Stimulated activated CD8-positive, alpha-beta memory T cell treated with anti-CD3 and anti-CD28 coated beads, Interleukin-12 subunit alpha, Interleukin-12 subunit beta, amount 100 ng/mL, for 24 hours (primary cell): Measurements from ENCODE around the gene WDR7.

Experiments
- DNase-seq: peaks from one replicate; pipeline ENCODE4 v3.0.0-alpha.2; 2020; ENCODE audit errors: extremely low read depth

WDR7 gene

GRCh38 chr18:57078614-57079013 is 427.5 kb downstream of the WDR7 start:
- DNase-seq = no peak

GRCh38 chr18:57080479-57080878 is 429.3 kb downstream of the WDR7 start:
- no peak for DNase-seq

GRCh38 chr18:57081899-57082298 is 430.7 kb downstream of the WDR7 start:
- no peak for DNase-seq

- no peak for DNase-seq
These were observed 432.3 kb downstream of the WDR7 start for GRCh38 chr18:57083485-57083884.

- no peak for DNase-seq
These were observed 433.4 kb downstream of the WDR7 start for GRCh38 chr18:57084331-57085271.

GRCh38 chr18:57085371-57085770 is 434.2 kb downstream of the WDR7 start:
- no peak for DNase-seq

- no peak for DNase-seq
These were observed 435.0 kb downstream of the WDR7 start for GRCh38 chr18:57086163-57086562.
